ENCODE measurements around the gene ENTPD2. TPM values are rescaled to one million over a fixed set of nuclear protein-coding genes. Genes with fewer than 3 reads are reported as not detected.

The ENTPD2 gene
- total and polyA plus RNA-seq, 9 of the 15 experiments (the other 6 are each of a cell fraction or from before 2014, with no cell fraction given), result 0.04 to 0.60 (median 0.14) TPM; not detected in 4

GRCh38 chr9:137021979-137022661, 31.7 kb downstream of the ENTPD2 start (continued):
- TF ChIP-seq VEZF1 (CRISPR knock-in tag; IDR thresholded peaks at IDR 0.05) (peak; percentile 61), PRDM10 (IDR thresholded peaks at IDR 0.05; ENCODE audit: partially characterized antibody) (peak; percentile 68), TEAD1 (CRISPR knock-in tag; IDR thresholded peaks at IDR 0.05) (peak in 1 of 2 experiments; percentile 60; a peak in 1 of 4 replicates), SP1 (CRISPR knock-in tag; IDR thresholded peaks at IDR 0.05) (peak; percentile 96), ZNF318 (IDR thresholded peaks at IDR 0.05; ENCODE audit: borderline replicate concordance in 1 of 2, low read depth in 1 of 2) (no peak)

Measured in K562 (cell line).